ENCODE results near the gene SIRT7.

Gene SIRT7

DNA sequence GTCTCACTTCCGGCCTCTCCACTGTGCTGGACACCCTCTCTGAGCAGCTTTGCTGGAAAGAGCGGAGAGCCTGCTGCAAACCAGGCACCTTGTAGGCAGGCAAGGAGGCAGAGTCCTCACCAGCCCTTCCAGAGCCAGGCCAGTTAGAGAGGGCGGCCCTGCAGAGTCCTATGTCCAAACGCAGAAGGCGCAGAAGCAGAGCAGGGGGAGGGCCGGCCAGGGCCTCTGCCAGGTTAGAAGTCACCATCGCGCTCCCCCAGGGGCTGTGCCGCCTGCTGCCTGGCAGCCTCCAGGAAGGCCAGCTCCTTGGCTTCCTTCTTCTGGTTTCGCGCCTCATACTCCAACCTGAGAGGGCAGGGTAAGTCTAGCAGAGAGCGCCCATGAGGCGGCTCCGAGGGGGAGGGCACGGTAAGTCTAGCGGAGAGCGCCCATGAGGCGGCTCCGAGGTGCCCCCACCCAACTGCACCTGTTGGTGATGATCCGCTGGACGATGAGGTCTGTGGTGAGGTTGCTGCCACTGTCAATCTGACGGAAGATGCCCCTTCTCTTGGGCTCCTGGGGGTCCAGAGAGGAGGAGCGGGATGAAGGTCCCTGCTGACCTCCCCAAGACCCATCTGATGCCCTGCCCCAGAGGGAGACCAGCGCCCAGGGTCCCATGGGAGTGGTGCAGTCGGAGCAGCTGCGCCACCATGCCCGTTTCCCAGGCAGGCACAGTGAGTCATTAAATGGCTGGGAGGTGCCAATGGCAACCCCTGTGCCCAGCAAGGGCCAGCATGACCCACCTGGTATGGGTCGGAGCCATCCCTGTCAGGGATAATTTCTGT is 13.2 kb downstream of the SIRT7 start:
- no peak for FAIRE-seq

DNA sequence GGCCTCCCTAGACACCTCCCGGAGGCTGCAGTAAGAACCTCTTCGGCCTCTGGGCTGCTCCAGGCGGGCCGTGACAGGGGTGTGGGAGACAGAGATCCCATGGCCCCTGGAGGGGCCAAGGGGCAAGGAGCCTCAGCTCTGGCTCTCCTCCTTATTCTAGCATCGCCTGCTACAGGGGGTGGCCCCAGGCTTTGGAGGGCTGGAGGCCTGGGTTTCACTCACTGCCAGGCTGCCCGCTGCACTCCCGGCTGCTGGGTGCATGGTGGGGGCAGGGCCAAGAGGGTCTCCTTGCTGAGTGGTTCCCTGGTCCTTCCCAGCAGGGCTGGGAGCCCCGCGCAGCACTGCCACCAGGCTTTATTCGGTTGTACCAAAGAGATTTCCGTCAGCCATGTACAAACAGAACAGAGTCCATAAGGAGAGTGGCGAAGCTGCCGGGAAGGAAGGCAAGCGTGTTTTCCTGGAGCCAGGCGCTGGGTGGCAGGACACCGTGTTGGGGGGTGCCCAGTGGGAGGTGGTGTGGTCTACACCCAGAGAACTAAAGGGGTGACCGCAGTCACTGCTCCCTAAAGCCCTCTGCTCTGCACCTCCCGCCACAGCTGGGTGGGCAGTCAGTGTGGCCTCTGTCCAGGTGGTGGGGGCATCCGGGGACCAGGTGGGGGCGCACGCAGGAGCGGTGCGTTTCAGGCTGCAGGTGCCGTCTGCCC is 13.9 kb downstream of the SIRT7 start:
- FAIRE-seq = no peak

DNA sequence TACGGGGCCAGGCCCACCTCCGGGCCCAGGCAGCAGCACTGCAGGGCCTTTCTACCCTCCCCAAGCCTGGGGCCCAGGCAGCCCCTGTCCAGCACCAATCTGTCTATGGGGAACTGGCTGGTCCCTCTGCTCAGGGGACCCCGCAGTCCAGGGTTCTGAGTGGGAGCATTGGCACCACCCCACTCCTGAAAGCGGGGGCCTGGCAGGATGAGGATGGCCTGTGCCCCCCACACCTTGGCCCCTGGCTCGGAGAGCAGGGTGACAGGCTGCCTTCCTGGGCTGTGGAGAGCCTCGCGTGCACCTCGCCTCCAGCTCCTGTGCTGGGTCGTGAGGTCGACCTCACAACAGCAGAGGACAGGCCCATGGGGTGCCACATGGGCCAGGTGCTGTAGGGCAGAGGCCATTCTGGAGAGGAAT is 14.6 kb downstream of the SIRT7 start:
- FAIRE-seq = no peak

DNA sequence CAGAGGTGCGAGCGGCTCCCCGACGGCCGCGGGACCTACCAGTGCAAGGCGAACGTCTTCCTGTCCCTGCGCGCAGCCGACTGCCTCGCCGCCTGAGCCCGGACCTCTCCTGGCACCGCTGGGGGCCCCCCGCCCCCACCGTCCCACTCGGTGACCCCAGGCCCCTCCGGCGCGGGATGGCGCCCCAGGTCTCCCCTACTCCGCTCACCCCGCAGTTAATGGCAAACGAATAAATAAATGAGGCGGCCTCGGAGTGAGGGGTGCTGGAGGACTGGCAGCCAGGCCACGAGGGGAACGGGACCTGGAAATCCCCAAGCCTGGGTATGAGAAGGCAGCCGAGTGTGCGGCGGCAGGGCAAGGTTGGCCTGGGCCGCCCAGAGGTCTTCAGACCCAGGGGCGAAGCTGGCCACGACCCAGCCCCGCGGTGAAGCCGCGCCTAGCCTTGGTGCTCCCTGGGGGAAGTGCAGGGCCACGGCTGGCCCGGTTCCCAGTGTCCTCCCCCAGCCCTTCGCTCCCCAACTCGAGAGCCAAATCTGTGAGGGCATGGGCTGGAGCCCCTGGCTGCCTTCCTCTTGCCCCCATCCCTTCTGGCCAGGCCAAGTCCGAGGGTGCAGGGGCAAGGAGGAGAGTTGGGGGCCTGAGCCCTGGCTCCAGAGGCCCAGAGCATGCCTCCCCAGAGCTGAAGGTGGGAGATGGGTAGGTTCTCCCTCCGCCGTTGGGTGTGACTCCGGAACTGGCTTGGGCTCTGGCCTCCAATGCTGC is 15.1 kb downstream of the SIRT7 start:
- no peak for FAIRE-seq

DNA sequence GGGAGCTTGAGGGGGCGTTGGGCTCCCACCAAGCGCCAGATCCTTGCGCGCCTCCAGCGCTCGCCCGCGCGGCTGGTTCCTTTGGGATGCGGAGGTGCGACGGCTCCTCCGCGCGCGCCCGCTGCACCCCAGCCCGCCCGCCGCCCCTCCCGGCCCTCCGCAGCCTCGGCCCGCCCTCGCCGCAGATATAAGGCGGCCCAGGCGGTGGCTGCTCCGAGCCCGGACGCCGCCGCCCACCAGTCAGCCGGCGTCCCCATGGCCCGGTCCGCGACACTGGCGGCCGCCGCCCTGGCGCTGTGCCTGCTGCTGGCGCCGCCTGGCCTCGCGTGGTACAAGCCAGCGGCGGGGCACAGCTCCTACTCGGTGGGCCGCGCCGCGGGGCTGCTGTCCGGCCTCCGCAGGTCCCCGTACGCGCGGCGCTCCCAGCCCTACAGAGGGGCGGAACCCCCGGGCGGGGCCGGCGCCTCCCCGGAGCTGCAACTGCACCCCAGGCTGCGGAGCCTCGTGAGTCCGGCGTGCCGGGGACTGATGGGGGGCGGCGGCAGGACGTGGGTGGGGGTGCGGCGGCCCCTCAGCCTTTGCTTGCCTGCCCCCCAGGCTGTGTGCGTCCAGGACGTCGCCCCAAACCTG is 15.8 kb downstream of the SIRT7 start, which contains the start of gene NPB:
NPB (plus strand) TSS at position 216 of the 630 bp plus-strand sequence; CDS start at position 256, 40 bp downstream.
- FAIRE-seq = no peak

DNA sequence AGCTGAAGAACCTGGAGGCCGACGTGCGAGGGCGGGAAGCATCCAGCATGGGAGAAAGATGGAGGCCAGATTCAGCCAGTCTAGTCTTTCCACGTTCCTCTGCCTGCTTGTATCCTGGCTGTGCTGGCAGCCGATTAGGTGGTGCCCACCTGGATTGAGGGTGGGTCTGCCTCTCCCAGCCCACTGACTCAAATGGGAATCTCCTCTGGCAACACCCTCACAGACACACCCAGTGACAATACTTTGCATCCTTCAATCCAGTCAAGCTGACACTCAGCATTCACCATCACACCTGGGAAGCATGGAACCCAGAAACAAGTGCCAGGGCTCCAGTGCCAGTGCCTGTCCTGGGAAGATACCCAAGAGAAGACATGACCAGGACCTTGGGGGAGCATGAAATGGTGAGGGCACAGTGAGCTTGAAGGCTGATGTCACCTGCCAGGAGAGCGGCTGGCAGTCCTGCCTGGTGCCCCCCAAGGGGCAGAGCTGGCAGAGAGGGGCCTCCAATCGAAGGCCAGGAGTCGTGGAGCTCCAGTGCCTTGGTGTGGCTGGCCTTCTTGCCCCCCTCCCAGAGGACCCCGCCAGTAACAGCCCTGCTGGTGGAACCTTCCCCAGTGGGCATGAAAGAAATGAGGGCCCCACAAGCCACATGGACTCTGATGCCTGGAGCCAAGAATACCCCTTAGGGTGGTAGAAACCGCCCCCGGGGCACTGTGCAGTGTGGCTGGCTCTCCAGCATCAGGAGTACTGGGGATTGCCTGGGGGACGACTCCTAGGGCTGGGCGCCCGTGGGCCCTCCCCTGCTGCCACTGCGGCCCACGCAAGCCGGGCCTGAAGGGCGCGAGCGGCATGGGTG is 16.6 kb downstream of the SIRT7 start:
- no peak for FAIRE-seq

DNA sequence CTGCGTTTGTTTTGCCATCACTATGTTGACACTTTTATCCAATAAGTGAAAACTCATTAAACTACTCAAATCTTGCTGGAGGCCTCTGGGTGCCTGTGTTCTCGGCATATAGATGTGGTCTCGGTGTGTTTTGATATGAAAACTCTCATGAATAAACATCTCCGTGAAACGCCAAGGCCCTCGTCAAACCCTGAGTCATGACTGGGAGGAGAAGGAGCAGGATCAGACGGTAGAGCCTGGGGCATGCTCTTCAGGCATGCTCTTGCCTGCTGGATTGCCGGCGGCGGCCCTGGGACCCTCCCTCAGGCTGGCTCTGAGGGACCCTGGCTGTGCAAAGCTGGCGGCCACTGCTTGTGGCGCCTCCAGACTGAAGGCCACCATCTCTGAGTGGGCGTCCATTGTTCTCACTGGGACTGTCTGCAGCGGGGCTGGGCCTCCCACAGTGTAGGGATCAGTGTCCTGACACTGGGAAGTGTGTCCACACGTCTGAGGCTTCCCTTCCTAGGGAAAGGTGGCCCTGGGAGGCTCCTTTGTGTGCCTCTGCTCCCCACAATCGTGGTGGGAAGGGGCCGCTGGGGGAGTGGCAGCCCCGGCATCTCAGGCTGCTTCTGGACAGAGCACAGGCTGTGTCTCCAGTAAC is 17.7 kb downstream of the SIRT7 start:
- FAIRE-seq = no peak

DNA sequence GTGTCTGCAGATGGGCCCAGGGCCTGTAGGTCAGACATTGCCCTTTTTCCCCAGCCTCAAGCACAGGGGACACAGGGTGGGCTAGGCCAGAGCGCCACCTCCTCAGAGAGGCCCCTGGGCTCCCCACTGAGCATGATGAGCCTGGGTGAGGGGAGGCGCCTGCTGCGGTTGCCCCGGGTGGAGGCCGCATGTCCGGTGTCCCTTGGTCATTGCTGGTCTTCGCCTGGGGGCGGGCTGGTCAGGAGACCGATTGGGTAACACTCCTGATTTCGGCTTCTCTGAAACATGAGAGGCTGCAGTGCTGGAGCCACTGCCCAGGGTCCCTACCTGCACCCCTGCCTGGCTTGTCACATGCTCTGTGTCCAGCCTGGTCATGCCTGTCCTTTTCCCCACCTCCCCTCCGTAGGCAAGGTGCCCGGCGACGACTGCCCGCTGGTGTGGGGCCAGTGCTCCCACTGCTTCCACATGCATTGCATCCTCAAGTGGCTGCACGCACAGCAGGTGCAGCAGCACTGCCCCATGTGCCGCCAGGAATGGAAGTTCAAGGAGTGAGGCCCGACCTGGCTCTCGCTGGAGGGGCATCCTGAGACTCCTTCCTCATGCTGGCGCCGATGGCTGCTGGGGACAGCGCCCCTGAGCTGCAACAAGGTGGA is 18.3 kb downstream of the SIRT7 start:
- no peak for FAIRE-seq

DNA sequence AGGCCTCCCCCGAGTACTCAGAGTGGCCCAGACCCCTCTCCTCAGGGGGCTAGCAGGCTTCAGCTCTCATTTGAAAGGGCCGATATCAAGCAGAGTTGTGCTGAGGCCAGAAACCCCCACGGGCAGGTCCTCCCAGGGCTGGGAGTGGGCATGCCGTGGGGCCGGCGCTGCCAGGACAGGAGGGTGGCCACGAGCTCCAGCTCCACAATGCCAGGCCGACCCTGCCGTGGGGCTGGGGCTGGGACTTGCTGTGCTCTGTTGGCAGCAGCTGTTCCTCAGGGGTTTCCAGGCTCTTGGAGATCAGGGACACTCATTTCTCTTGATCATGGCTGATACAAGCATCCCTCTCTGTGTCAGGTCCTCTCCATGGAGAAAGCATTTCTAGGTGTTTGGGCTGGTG is 19.1 kb downstream of the SIRT7 start:
- no peak for FAIRE-seq

DNA sequence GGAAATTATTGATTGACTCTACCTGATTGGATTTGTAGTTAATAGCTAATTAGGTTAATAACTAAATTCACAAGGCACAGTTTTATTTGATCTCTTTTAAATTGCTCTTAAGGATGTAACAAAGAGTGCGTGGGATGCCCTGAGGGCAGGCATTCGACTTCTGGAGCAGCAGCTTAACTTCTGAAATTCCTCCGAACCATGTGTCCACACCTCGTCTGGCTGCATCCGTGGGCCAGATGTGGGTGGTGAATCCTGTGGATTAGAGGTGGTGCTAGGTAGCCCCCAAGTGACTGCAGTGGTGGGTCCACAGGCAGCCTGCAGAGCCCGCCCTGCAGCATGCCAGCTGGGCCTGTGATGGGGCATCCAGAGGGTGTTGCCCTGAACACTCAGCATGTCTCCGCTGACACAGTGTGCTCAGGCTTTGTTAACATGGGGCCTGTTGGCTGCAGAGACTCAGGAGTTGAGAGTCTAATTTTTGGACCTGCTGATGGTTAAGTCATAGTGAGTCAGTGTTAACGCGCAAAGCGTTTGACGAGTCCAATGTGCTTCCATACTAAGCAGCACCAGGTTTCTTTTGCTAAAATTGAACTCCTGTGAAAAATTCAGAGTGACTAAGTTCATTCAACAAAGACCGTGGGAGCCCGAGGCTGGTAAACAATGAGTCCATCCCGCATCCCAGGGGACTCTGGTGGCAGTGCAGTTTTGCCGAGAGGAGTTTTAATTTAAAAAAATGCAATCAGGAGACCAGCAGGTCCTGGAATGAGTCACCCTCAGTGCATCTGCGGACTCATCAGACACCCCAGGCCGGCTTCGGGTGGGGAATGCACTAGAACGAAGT is 19.7 kb downstream of the SIRT7 start:
- FAIRE-seq = peak; percentile 98

DNA sequence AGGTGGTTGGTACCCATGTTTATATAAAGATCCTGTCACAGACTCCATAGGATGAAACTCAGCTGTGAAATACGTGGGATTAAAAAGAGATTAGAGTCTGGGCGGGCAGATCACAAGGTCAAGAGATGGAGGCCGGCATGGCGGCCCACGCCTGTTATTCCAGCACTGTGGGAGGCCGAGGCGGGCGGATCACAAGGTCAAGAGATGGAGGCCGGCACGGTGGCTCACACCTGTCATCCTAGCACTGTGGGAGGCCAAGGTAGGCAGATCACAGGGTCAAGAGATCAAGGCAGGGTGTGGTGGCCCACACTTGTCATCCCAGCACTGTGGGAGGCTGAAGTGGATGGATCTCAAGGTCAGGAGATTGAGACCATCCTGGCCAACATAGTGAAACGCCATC is 22.6 kb downstream of the SIRT7 start:
- FAIRE-seq = no peak

DNA sequence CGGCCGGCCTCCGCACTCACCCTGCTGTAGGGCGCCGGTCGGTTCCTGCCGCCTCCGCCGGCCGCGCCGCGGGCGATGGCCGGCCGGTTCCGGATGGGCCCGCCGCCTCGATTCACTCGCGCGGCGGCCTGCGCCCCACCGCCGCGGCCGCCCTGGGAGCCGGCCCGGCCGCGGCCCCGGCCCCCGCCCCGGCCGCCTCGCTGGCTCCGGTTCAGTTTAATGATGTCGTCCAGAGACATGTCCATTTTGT is 26.7 kb downstream of the SIRT7 start:
- FAIRE-seq = no peak

DNA sequence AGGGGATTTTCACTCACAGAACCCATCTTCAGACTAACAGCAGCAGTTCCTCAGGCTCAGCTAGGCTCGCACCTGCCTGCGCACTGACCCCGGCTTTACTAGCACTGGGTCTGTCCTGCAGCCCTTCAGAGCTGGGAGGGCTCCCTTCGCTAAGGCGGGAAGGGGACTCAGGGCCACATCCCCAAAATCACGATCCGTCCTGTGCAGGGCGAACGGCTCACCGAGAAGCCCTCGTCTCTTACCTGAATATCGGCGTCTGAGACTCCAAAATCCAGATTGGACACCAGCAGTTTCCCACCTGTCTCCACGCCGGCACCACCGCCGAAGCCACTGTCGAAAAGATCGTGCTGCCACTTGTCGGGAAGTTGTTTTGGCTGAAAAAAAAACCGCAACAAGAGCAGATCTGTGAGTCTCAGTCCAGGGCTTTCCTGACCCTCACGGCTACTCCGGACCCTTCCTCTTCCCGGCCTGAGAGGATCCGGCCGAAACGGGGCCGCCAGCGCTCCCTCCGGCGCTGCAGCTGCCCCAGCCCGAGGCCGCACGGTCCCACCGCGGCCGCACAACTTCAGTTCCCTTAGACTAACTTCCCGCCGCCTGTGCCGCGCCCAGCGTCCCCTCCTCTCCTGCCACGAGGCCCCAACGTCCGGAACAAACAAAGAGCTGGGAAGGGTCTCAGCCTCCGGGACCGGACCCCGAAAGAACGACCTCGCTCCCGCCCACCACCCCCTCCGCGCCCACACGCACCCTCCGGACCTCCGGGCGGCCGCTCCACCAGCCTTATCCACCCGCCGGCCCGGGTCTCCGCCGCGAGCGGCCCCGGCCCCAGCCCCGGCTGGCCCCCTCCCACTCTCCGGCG is 27.3 kb downstream of the SIRT7 start:
- FAIRE-seq = no peak

DNA sequence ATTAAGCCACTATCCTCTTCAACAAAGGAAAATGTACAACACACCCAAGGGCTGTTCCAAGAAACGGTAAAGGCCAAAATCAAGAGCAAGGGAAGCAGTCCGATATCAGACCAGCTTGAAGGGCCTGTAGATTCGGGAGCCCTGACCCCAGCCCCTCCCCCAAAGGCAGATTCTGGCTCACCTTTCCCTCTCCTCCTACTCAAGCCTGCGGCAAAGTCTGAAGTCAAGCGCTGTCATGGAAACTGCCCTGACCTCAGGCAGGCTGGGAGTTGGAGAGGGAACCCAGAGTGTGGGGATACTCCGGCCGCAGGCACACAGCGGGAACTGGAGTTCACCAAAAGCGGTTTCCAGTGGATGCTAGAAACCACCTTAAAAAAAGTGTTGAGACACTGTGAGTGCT is 28.4 kb downstream of the SIRT7 start:
- FAIRE-seq = no peak

DNA sequence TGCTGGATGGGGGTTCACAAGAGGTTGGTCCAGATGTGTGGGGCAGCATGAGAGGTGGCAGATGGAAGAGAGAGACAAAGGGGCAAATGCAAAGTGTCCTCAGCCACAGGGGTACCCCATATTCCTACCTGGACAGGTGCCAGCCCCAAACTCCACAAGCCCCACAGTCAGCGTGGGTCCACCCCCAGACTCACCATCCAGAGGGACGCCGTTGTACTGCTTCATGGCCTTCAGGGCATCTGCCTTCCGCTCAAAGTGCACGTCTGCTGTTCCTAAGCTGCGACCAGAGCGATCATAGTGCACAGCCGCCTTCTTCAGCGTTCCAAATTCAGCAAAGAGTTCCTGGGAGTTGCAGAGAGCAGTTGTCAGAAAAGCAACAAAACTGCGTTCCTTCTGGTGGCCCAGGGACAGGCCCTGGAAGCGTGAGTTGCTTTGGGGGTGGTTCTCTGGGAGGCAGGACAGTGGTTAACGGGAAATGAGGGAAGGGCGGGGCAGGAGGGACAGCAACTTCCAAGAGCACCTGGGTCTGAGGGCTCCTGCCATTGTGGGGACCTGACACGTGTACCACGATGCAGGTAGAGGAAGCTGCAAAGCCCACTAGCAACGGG is 28.9 kb downstream of the SIRT7 start:
- no peak for FAIRE-seq

DNA sequence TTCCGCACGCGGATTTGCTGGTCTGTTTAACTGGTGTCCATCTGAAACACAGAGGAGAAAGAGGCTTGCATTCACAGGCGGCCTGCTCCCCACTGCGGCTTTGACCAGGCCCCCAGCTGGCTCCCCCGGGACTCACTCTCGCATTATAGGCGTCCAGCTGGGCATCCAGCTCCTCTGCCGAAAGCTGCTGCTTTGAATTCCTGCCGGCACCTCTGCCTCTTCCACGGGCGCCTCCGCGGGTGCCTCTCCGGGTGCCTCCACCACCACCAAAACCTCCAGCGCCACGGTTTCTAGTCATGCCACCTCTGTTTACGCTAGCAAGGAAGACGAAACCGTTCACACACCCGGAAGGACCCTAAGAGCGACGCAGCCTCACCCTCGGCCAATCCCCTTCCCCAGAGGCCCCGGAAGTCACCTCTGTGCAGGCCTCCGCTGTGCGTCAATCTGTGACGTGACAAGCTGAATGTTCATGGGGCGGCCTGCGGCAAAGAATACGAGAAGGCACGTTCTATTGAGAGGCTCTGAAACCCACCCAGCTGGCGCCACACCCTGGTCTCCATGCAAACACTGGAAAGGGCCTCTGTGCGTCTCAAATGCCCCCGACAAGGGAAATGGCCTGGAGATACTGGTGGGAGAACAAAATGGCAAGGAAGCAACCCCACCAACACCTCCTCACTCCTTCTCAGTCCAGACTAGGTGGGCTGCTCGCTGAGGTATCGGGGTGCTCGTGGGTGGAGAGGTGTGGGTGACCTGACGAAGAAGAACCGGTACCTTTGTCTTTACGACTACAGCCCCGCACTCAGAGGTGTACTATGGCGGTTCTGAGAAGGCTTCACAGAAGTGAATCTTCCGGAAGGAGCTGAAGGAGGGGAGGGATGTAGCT is 29.6 kb downstream of the SIRT7 start:
- FAIRE-seq = no peak

DNA sequence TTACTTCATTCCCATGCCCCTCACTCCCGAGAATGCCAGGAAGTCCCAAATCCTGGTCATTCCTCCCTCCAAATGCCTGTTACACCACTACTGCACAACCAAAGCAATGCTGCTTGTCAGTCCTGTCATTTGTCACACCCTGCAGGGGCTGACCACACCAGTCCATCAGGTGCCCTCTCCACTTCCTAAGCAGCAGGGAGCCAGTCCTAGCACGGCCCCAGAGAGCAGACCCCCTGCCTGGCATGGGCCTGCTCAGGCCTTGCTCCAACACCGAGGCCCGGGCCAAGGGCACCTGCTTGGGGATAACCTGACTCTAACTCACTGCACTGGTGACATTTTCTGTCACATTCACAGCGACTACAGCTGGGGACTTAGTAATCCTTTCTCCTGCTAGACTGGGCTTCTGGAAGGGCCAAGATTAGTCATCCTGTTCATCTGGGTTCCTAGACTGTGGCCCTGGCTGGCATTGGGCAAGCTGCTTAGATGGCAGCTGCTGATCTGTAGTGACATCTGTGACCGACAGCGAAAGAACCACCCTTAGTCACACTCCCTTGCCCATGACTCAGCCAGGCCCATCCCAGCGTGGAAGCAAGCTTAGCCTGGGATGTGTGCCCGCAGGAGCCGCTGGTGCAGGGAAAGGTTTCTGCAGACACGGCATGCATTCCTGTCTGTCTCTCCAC is 32.0 kb downstream of the SIRT7 start:
- no peak for FAIRE-seq

All from G401.6 (cell line).